HG02885 (cell line): ENCODE data around the gene ATF6.

Experiments
- ATAC-seq: cut with Tn5 transposase; IDR thresholded peaks from one replicate; pipeline ENCODE4 v1.9.1; 2021; ENCODE audit warnings: mild to moderate bottlenecking; ENCODE audit not compliant: unreplicated experiment, poor library complexity

The ATF6 gene

DNA sequence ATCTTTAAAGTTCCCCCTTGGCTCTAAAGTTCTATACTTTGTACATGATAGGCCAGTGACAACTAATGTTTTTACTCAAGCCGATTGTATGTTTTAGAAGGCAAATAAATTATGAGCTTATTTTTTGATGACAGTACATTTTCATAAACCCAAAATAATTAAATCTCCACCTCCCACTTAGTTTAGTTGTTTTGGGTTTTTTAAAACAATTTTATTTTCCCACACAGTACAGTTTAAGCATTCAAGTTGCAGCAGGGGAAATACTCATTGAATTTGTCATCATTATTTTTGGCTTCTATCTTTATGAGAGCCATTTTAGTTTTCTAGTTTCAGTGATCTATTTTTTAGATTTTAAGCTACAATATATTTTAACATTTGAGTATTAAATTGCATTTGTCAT, 163.9 kb downstream of the ATF6 start:
- ATAC-seq, result no peak

- ATAC-seq, result no peak
Measured at GRCh38 chr1:161932668-161933067, 166.5 kb downstream of the ATF6 start.

GRCh38 chr1:161933592-161934588, 167.8 kb downstream of the ATF6 start:
- no peak for ATAC-seq

GRCh38 chr1:161935264-161935663, 169.1 kb downstream of the ATF6 start:
- no peak for ATAC-seq

DNA sequence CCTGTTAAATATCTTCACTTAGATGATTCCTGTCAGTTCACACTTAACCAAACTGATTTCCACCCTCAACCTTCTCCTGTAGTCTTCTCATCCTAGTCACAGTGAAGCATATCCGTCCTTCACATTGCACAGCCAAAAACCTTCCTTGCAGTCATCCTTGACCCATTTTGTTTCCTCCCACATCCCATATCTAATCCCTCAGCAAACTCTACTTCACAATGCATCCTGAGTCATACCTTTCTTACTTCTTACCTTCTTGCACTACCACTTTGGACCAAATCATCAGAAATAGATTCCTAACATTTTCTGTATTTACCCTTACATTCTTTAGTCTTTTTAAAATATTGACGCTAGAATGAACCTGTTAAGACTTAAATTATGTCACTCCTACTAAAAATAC, 170.7 kb downstream of the ATF6 start:
- no peak for ATAC-seq

DNA sequence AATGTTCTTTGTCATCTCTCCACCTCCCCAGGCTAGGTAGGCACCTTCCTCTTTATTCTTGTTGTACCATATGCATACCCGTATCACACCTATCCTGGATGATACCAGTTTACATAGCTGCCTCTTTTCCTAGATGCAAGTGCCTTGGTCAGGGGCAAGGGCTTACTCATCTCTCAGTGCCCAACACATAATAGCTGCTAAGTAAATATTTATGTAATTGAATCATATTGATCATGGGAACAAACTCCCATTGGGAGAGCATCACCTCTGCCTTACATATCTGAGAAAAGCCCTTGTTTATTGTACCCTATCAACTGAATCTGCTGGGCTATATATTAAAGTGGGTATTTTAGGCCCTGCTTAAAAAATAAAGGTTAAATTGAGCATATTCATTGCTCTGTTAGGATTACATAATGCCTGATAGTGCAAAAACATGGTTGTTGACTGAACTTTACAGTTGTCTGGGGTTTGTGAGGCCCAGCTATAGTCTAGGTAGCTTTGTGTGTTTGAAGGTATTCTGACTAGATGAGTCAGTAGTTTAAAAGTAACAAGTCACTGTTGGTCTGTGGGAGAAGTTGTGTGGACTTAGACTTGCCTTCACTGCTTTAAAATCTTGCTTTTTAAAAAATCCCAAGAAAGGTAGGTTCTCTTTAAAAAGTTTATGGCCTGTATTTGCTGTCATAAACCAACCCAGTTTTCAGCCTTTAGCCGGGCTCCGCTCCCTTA, 174.9 kb downstream of the ATF6 start:
- no peak for ATAC-seq

DNA sequence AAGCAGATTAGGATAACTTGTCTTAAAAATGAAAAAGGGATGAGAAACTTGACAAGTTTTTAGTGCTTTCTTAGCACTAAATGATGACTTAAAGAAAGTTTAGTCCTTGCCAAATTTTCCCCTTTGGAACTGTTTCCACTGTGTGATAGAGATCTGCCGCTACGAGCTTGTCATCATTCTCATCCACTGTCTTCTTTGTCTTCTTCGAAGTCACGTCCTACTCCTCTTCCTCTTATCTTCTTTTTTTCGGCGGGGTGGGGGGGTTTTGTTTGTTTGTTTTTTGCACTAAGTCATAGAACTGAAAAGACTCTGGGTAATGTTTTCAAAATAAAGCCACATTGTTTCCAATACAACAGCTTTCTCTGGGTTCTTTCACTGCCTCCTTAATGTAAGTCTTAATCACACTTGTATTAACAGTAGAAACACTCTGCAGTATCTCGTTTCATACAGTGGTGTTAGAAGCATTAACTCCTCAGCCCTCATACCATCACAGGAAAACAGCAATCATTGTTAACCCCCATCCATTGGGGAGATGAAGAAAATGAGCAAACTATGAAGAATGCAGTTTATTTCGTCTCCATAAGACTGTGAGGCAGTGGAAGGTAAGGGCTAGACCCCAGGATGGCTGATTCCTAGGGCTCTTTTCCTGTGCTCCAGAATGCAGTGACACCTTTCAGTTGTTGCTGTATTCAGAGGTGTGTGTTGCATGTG, 175.8 kb downstream of the ATF6 start:
- ATAC-seq, result no peak

DNA sequence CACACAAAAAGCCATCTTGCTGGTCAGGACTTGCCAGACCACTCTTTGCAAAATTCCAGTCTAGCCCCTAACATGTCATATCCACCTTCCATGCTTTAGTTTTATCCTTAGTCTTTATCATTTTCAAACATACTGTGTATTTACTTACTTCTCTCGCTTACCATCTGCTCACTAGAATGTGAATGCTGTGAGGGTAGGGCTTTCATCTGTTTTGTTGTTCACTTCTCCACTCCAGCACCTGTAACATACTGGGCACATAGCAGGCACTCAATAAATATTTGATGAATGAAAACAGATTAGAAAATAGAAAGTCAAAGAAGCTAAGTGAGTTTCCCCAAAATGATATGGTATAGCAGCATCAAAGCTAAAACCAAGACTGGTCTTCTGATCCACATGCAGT, 177.6 kb downstream of the ATF6 start:
- ATAC-seq, result no peak

- no peak for ATAC-seq
Measured at GRCh38 chr1:161944381-161944780, 178.3 kb downstream of the ATF6 start.

DNA sequence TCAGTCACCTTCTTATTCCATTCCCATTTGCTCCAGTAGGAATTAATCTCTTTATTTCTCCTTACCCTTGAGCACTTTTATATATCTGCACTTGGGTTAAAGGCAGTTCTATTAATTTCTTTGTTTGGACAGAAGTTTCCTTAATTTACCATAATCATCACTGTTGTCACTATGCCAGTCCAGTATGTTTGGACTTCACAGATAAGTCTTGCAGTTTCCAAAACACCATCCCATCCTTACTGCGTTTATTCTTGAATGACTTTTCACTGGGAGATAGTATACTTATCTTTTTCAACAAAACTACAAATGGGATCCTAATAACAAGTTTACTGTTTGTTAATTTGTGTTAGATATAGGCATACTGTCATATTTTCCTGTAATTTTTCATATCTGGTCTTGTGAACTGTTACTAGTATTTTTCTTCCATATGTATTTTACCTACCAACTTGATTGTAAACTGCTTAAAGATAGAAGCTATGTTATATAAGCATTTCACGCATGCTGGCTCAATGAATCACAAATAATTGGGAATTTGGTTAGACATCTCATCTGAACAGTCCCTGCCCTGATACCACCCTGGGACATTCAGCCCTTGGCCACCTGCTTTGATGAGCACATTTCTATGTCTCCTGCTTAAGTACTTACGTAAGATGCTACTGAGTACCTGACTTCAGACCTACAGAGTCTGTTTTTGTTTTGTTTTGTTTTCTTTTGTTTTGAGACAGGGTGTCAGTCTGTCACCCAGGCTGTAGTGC, 179.4 kb downstream of the ATF6 start:
- no peak for ATAC-seq

GRCh38 chr1:161946071-161946987, 180.2 kb downstream of the ATF6 start:
- no peak for ATAC-seq

GRCh38 chr1:161948435-161948834, 182.3 kb downstream of the ATF6 start:
- ATAC-seq, result no peak

DNA sequence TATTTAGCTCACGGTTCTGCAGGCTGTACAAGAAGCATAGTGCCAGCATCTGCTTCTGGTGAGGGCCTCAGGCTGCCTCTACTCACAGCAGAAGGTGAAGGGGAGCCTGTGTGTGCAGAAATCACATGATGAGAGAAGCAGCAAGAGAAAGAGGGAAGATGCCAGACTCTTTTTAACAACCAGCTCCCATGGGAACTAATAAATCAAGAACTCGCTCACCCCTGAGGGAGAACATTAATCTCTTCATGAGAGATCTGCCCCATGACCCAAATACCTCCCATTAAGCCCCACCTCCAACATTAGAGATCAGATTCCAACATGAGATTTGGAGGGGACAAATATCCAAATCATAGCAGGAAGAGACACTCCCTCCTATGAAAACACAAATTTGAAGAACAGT, 183.4 kb downstream of the ATF6 start:
- no peak for ATAC-seq

- no peak for ATAC-seq
Measured at GRCh38 chr1:161950377-161950776, 184.3 kb downstream of the ATF6 start.

GRCh38 chr1:161951646-161952045, 185.5 kb downstream of the ATF6 start:
- no peak for ATAC-seq

GRCh38 chr1:161952607-161953172, 186.6 kb downstream of the ATF6 start:
- ATAC-seq, result no peak

GRCh38 chr1:161953256-161953920, 187.3 kb downstream of the ATF6 start:
- no peak for ATAC-seq

DNA sequence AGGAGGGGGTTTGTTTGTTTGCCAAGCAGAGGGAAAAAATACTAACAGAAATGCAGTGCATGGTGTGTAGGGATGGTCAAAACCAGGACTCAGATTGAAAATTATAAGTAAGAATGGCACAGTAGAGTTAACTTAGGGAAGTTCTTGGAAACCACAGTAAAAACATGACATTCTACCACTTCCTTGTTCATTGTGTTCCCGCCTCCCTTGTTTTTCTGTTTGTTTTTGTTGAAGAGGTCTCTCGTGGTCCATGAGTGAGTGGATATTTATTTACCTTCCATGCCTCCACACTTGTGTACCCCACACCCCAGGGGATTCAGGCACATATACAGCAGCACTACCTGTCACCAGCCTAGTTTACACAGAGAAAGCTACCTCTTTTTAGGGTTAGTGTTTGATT, 187.9 kb downstream of the ATF6 start:
- no peak for ATAC-seq
